DND-41 (cell line): ENCODE data around the gene SMIM14.

Experiments used
- ATAC-seq: fragments of 200-7000 bp; cut with Tn5 transposase; 3 replicates; pipeline ENCODE4 v1.9.1; 2021; ENCODE audit warnings: low read depth; ENCODE audit not compliant: insufficient read depth
- DNase-seq: peaks from one replicate; pipeline ENCODE4 v3.0.0-alpha.2; 2020
- H2AFZ ChIP-seq: 2 replicates; pipeline ENCODE4 v1.6.0; 2012; ENCODE audit warnings: low read depth, low read length
- H3K27ac ChIP-seq: 2 replicates; pipeline ENCODE4 v1.5.1; 2012; ENCODE audit warnings: low read length, inconsistent platforms
- H3K27me3 ChIP-seq: fragments of 200-600 bp; sonication (generic); 2 replicates; pipeline ENCODE4 v1.6.0; 2012; ENCODE audit warnings: low read length, mild to moderate bottlenecking, inconsistent platforms; ENCODE audit not compliant: insufficient read depth, poor library complexity
- H3K36me3 ChIP-seq: 2 replicates; pipeline ENCODE4 v1.5.1; 2012; ENCODE audit warnings: low read length, inconsistent platforms; ENCODE audit not compliant: insufficient read depth
- H3K4me1 ChIP-seq: 2 replicates; pipeline ENCODE4 v1.5.1; 2012; ENCODE audit warnings: mild to moderate bottlenecking, low read length; ENCODE audit not compliant: insufficient read depth
- H3K4me2 ChIP-seq: 2 replicates; pipeline ENCODE4 v1.6.0; 2012; ENCODE audit warnings: mild to moderate bottlenecking, moderate library complexity, low read length, inconsistent platforms; ENCODE audit not compliant: insufficient read depth
- H3K4me3 ChIP-seq, 2 experiments: fragments of 200-600 bp in 1 of 2; shearing (Covaris generic) in 1 of 2; 2 replicates each; pipeline ENCODE4 v1.5.1; 2012 to 2016; ENCODE audit warnings: inconsistent platforms in 2 of 2, low read length in 2 of 2, mild to moderate bottlenecking in 2 of 2, low read depth in 1 of 2, moderate library complexity in 1 of 2
- H3K79me2 ChIP-seq: 2 replicates; pipeline ENCODE4 v1.6.0; 2012; ENCODE audit warnings: low read length, inconsistent platforms; ENCODE audit not compliant: insufficient read depth
- H3K9ac ChIP-seq: 2 replicates; pipeline ENCODE4 v1.6.0; 2012; ENCODE audit warnings: low read depth, mild to moderate bottlenecking, inconsistent platforms, low read length, moderate library complexity
- H3K9me3 ChIP-seq: 2 replicates; pipeline ENCODE4 v1.5.1; 2012; ENCODE audit warnings: low read length, moderate library complexity, mild to moderate bottlenecking, inconsistent platforms; ENCODE audit not compliant: insufficient read depth, severe bottlenecking
- H4K20me1 ChIP-seq: 2 replicates; pipeline ENCODE4 v1.6.0; 2012; ENCODE audit warnings: low read length; ENCODE audit not compliant: insufficient read depth
- EZH2 ChIP-seq: IDR thresholded peaks from 3 replicates; pipeline ENCODE4 v1.6.1; 2012; ENCODE audit warnings: borderline replicate concordance, low read depth, mild to moderate bottlenecking, moderate library complexity, low read length, inconsistent platforms; ENCODE audit not compliant: severe bottlenecking
- TF ChIP-seq, protein P1 (sequence below): IDR thresholded peaks from 2 replicates; pipeline ENCODE4 v1.5.1; 2012; ENCODE audit warnings: borderline replicate concordance, low read length, moderate library complexity, mild to moderate bottlenecking; ENCODE audit not compliant: poor library complexity, severe bottlenecking; ENCODE audit errors: extremely low read depth

Gene SMIM14

DNA sequence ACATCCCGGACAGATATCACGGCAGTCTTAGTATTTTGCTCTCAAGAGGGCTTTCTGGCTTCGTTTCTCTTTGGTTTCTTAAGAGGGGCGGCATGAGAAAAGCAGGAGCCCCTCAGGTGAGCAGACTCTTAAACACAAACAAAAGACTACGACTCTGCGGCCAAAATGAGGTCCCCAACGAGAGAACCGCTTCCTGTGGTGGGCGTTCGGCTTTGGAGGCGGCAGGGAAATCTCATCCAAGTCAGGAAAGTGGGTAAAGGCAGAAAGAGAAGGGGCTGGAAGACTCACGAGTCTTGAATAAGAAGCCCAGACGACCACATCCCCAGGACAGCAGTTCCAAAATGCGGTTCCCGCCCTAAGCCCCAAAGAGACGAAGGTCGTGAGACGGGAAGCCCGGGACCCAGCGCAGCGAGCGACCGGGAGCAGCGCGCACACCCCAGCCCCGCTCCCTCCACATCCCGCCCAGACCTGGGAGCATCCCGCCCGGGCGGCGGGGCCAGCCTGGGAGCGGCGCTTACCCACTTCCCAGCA, 111.8 kb downstream of the SMIM14 start:
- TF ChIP-seq EZH2 = no peak
- no peaks in the 10 kb centered on the region for H4K20me1 ChIP-seq
- peak overlapping the region; percentile 42 for H3K27ac ChIP-seq
- H3K4me3 ChIP-seq = peak overlapping the region; percentile 57 to 75
- peaks cover 4% of the 10 kb centered on the region for H3K9me3 ChIP-seq
- H3K36me3 ChIP-seq = no peaks in the 10 kb centered on the region
- peak overlapping the region; percentile 92 for H2AFZ ChIP-seq
- DNase-seq = peak; percentile 47
- peaks cover 24% of the 10 kb centered on the region for H3K4me1 ChIP-seq
- peak overlapping the region; percentile 75 for H3K9ac ChIP-seq
- peak; percentile 54 for ATAC-seq
- no peaks in the 10 kb centered on the region for H3K27me3 ChIP-seq
- H3K4me2 ChIP-seq = peak overlapping the region; percentile 95
- no peaks in the 10 kb centered on the region for H3K79me2 ChIP-seq

DNA sequence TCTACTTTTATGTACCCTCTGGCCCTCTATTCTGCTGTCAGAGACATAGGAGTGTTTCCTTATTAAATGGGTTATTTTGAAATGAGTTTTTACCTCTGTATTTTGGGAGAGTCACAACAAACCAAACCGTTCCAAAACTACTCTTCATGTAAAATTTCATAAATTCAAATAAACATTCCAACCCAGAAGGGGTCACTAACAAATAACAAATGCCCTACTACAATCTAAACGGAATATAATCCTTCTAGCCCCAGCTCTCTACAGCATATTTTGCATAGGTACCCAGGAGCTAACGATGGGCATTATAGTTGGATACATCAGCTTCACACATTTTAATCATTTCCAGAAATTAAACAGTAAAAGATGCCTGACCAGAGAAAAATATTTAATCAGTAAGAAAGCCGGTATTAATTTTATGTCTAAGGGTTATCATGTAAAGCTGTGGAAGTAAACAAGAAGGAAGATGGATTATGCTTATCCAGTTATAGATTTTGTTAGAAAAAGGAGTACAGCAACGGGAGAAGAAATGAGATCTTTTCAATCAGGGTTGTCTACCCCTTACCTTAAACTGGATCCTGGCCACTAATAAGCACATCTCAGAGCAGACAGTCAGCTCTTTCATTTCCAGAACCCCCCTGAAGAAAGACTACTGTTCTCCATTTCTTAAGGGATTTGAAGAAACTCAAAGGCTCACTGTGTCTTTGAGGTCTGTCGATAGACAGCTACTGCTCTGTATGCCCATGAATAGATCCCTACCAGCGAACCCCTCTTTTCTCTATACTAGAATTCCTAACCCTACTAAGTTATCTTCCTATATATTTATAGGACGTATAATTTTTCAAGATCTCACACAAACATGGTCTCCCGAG, 112.6 kb downstream of the SMIM14 start:
- Histone ChIP-seq H2AFZ (peak overlapping the region; percentile 92), H3K4me3 (peak overlapping the region; percentile 57 to 75), H3K27ac (peak overlapping the region; percentile 42; the same call in 1 of the 2 replicates), H3K4me2 (peak overlapping the region; percentile 95), H3K27me3 (no peaks in the 10 kb centered on the region), H3K79me2 (no peaks in the 10 kb centered on the region), H3K36me3 (no peaks in the 10 kb centered on the region), H3K9ac (peak overlapping the region; percentile 75), H4K20me1 (no peaks in the 10 kb centered on the region), H3K4me1 (peaks cover 24% of the 10 kb centered on the region), H3K9me3 (peaks cover 4% of the 10 kb centered on the region)
- no peak for ATAC-seq
- no peak for TF ChIP-seq EZH2
- TF ChIP-seq, protein P1, sequence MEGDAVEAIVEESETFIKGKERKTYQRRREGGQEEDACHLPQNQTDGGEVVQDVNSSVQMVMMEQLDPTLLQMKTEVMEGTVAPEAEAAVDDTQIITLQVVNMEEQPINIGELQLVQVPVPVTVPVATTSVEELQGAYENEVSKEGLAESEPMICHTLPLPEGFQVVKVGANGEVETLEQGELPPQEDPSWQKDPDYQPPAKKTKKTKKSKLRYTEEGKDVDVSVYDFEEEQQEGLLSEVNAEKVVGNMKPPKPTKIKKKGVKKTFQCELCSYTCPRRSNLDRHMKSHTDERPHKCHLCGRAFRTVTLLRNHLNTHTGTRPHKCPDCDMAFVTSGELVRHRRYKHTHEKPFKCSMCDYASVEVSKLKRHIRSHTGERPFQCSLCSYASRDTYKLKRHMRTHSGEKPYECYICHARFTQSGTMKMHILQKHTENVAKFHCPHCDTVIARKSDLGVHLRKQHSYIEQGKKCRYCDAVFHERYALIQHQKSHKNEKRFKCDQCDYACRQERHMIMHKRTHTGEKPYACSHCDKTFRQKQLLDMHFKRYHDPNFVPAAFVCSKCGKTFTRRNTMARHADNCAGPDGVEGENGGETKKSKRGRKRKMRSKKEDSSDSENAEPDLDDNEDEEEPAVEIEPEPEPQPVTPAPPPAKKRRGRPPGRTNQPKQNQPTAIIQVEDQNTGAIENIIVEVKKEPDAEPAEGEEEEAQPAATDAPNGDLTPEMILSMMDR = no peak
- DNase-seq = no peak

DNA sequence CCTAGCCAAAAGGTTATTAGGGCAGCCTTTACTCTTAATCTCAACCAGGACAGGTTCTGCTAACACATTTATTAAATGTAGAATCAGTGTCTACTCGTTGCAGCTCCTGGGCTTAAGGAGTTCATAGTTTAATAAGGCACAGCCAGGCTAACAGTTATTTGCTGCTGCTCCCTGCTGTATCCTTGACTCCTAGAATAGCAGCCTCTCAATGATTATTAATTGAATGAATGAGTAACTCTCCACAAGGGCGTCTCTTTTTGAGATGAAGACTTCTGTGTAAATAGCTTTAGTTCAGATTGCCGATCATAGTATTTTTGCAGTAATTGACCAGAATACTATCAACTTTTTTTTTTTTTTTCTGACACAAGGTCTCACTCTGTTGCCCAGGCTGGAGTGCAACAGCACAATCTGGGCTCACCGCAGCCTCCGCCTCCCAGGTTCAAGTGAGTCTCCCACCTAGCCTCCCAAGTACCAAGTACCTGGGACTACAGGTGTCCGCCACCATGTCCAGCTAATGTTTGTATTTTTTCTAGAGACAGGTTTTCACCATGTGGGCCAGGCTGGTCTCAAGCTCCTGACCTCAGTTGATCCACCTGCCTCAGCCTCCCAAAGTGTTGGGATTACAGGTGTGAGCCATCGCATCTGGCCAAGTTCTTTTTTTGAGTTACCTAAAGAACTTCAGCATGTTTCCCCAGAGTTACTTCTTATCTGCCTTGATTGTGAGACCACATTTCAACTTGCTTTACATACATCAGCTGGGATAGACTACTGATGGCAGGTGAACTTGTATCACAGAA, 114.3 kb downstream of the SMIM14 start:
- H3K9ac ChIP-seq = no peak overlapping the region
- no peak overlapping the region for H3K4me2 ChIP-seq
- H3K9me3 ChIP-seq = no peaks in the 10 kb centered on the region
- TF ChIP-seq, protein P1 = no peak
- no peak for TF ChIP-seq EZH2
- no peaks in the 10 kb centered on the region for H4K20me1 ChIP-seq
- no peaks in the 10 kb centered on the region for H3K27me3 ChIP-seq
- no peaks in the 10 kb centered on the region for H3K79me2 ChIP-seq
- ATAC-seq (no peak), DNase-seq (no peak)
- no peak overlapping the region for H2AFZ ChIP-seq
- H3K36me3 ChIP-seq = no peaks in the 10 kb centered on the region
- H3K27ac ChIP-seq = no peak overlapping the region
- H3K4me3 ChIP-seq = no peak overlapping the region
- peaks cover 24% of the 10 kb centered on the region for H3K4me1 ChIP-seq
